ENCODE measurements around the gene FLT1.
A peak's percentile ranks its signal among the peaks of the same experiment; 100 is the strongest.

The FLT1 gene

DNA sequence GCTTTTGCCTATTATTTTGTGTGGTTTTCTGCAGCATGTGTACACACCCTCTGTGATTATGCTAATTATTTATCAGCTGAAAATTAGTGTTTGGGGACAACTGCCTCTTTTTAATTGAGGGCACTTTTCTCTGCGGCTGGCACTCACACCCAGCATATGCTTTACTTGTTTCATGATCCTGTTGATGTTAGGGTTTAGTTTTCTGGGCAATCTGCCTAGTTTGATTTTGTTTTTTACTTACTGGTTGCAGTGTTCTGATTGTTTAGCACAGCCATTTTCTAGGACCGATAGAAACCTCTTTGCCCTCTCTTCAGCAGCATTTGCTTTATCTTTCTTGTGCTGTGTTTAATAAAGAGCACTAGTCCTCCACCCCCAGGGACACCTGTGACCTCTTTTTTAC, 195.0 kb downstream of the FLT1 start:
- DNase-seq, result no peak

DNA sequence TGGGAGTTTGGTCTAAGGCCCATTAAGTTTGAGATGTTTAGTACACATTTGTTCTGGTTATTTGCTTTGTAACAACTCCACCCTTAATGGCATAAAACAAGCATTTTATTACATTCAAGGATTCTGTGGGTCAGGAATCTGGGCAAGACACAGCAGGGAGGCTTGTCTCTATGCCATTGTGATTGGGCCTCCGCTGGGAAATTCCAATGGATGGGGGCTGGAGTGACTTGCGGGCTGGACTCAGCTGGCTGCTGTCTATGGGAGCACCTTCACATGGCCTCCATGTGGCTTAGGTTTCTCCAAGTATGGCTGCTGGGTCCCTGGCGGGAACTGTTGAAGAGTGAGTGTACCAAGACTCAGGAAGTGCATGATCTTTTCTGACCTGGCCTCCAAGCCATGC, 197.6 kb downstream of the FLT1 start:
- DNase-seq, result no peak

DNA sequence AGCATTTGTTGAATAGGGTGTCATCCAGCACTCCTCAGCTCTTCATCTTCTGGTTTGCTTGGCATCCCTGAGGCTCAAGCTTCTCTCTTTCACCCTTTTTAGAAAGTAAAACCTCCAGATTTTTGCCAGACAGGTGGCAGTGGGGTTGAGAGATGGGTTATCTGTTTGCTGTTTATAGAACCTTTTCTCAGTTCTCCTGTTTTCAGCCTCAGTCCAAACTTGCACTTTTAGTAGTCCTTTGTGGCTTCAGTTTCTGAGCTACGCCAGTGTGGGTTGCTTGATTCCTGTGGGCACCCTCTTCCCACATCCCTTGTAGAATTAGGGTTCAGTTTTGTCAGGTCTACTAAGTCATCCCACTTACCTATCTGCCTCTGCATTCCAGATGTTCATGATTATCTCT, 208.7 kb downstream of the FLT1 start:
- DNase-seq, result no peak

DNA sequence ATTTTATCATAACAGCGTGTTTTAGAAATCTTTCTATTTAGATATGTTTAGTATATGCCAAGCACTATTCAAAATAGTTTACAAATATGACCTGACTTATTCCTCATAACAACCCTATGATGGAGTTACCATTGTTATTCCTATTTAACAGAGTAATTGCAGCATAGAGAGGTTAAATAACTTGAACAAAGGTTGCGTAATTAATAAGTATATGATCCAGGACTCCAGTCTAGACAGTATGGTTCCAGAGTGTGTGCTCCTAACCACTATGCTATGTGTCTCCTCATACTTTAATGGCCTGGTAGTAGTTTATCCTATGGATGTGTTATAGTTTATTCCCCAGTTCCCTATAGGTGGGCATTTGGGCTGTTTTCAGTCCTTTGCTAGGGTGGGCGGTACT, 211.3 kb downstream of the FLT1 start:
- no peak for DNase-seq

- no peak for DNase-seq
Measured at GRCh38 chr13:28282451-28282850, 212.5 kb downstream of the FLT1 start.

DNA sequence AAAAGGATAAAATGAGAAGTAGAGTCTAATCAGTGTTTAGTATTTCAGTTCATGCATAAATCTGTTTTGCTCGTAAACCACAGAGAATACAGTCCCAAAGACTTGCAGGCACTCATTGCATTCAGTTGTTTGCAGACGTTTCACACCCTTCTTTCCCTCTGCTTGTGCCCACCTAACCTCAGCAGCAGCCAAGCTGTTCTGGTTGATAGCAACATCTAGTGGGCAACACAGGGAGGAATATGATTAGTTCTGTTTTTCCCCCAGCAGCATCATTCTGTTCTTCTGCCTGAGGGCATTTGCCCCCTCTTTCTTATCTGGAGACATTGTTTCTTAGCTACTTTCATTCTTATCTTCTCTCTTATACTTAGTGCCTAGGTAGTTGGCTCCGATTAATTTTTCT, 221.0 kb downstream of the FLT1 start:
- DNase-seq, result no peak

DNA sequence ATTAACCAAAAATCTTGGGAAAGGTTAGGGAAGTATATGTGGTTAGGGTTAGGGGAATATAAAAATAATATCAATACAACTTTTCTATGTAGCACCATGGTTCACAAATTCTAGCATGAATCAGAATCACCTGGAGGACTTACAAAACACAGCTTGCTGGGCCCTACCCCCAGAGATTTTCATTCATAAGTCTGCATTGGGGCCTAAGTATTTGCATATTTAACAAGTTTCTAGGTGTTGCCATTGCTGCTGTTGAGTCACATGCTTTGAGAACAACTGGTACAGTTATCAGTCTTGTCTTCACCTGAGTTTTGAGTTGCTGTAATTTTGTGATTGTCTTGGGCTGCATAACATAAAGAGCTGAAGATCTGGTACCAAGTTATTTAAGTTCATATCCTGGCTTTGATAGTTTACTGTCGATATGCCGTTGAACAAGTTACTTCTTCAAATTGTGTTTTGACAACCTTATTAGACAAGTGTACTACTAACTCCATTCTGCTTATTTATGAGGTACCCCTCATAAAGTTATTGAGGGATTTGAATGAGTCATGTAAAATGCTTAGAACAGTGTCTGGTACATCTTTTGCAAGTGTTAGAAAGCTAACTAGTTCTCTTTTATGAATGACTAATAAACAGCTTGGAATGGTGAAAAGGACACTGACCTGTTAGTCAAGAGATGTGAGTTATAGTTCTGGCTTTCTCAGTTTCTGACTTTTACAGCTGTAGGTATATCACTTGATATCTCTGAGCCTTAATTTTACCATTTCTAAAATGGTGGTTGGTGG, 223.7 kb downstream of the FLT1 start:
- no peak for DNase-seq

DNA sequence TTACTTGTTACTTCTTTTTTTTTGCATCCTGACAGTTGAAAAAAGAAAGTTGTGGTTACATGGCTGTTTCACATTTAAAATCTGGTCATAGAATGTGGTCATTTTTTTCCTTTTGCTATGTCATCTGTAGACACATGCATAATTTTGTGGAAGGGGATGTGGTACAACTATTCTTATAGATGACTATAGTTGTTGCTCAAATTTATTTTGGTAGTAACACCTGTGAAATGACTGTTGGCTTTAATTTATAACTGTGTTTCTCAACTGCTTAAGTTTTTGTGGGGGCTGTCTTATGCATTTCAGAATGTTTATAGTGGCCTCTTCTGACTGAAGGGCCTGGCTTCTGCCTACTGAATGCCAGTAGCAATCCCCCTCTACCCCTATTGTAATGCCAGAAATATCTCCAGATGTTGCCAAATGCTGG, 226.1 kb downstream of the FLT1 start:
- peak; percentile 61 for DNase-seq

DNA sequence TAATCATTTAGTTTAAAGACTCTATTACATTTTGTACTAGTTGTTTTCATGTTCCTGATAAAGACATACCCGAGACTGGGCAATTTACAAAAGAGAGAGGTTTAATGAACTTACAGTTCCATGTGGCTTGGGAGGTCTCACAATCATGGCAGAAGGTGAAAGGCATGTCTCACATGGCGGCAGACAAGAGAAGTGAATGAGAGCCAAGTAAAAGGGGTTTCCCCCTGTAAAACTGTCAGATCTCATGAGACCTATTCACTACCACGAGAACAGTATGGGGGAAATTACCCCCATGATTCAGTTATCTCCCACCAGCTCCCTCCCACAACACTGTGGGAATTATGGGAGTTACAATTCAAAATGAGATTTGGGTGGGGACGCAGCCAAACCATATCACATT, 227.4 kb downstream of the FLT1 start:
- DNase-seq, result no peak

DNA sequence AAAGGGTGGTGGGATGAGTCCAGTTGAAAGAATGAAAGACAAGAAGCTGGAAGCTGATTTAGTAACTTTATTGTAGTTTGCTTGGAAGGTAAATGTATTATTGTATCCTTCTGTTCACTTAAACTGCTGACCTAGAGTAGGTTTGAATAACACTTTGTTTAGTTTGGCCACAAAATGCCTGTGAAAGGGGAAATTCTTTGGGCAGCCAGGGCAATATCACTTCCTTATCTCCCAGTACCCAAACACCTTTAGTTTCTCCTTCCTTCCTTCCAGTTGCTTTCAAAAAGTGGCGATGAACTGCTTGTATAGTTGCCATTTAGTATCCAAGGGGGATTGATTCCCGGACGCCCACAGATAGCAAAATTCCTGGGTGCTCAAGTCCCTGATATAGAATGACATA, 236.5 kb downstream of the FLT1 start:
- DNase-seq, result no peak

GRCh38 chr13:28257305-28257704, 237.6 kb downstream of the FLT1 start:
- DNase-seq, result no peak

- no peak for DNase-seq
Measured at GRCh38 chr13:28252547-28252946, 242.4 kb downstream of the FLT1 start.

GRCh38 chr13:28251466-28251865, 243.5 kb downstream of the FLT1 start:
- no peak for DNase-seq

DNA sequence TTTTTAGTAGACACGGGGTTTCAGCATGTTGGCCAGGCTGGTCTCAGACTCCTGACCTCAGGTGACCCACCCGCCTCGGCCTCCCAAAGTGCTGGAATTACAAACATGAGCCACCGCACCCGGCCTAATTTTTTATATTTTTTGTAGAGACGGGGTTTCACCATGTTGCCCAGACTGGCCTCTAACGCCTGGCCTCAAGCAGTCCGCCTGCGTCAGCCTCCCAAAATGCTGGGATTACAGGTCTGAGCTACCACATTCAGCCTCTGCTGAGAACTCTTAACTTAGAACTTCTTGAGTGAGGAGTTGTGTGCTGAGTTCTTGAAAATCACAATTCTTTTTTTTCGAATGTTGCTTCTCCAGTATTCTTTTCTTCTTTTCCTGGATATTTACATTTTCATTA, 244.4 kb downstream of the FLT1 start:
- DNase-seq, result no peak

All from KG1 (cell line).